T-helper 2 cell (primary cell): ENCODE measurements around the gene TSPAN15.

Experiments used
- DNase-seq, 5 experiments: peaks; one replicate each; pipeline versions ENCODE4 v3.0.0 to v3.0.0-alpha.2; 2012 to 2022

Gene TSPAN15

DNA sequence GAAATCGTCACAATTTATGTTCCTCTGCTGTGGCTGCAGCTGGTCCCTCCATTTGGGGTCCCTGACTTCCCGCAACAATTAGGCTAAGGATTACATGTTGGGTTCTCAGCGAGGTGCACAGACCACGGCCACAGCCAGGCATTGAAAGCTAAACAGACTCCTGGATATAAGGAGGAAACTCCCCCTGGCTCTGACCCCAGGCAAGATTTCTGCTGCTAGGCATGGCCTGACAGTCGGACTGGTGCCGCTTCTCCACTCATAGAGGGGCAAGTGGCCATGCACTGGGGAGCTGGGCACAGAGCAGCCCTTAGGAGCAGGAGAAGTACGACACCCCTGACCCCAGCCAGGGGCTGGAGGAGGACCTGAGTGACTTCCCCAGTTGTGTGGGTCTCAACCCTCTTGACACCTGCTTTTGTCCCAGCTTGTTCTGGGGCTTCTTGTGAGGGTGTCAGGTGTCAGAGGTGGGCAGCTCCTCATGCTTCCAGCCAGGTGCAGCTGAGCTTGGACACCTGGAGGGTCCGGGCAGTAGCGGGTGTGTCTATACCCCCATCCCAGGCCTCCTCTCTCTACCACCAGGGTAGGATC lies 38.3 kb downstream of the TSPAN15 start:
- DNase-seq: no peak

DNA sequence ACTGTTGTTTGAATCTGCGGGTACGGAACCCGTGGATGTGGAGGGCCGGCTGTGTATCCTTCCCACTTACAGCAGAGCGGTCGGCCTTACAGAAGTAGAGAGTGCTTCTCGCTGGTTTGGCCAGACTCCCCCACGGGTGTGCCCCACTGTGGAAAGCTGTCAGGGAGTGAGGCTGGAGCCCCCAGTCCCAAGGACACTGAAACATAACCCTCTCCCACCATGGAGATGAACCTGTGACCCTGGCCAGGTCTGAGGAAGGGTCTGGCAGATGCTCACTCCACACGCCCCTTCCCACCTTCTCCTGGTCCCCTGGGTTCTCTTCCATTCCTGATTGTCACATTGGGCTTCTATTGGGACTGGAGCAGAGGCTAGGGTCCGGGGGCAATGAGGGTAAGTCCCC lies 39.6 kb downstream of the TSPAN15 start:
- DNase-seq: no peak

DNA sequence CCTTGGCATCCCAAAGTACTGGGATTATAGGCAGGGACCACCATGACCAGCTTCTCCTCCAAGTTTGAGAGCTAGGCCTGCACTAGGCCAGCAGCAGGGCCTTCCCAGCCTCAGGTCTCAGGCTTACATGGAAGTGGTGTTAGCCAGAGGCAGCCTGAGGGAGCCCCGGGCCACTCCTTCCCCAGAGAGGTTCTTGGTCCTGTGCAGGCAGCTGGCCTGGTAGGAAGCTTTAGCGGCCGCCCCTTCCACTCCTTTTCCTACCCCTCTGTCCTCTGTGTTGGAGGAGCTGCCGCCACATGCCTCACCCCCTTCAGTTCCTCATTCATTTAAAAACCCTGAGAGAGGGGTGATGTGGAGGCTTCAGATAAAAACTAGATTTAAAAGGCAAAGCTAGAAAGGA lies 40.3 kb downstream of the TSPAN15 start:
- no peak for DNase-seq

DNA sequence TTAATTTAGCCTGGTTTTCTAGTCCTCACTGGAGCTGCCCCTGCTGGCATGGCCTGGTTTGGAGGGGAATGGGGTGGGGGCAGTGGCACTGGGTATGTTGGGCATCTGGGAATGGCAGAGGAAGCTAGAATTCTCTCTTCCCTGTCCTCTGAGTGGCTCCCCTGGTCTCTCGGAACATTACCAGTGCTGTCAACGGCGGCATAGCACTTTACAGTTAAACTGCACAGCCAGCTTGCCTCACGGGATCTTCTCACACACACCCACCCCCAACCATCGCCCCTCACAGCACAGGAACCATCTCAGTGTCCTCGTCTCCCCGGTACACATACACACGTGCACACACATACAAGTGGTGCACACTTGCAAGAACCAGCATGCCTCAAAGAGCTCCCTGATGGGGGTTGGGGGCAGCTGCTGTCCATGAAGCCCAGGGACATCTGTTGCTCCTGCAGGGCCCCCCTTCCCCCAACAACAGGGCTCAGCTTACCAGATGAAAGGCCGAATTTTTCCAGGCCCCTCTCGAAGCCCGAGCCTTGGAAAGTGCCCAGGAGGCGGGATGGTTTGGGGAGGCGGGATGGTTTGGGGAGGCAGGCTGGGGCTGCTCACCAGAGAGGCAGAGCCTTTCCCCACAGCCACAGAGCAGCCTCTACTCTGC lies 41.0 kb downstream of the TSPAN15 start:
- DNase-seq: no peak

DNA sequence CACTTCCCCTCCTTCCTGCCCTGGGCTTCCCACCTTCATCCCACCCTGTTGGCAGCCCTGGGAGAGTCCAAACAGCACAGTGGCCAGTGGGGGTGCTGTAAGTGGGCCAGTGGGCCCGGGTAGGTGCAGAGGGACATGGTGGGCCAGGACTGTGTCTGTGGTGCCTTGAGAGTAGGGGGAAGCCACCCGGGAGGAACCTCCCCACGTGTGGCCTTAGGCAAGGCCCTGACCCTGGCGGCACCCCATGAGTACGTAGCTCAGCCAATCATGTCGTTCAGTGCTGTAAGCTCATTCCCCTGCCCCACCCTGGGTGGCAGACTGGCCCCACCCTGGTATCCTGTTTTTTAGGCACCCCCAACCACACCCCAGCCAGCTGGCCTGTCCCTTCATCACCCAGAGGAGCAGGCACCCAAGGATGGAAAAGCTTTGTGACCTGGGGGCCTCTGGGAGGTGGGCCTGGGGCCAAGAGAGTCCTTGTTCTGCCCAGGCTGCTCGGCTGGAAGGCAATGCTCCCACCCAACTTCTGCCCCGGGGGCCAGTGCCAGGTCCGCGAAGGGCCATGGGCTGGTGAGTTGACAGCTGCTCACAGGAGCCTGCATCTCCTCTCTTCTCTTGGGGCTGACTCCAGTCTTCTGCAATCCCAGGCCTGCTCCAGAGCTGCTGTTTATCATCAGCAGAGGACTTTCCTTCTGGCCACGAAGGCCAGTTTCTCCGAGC lies 41.6 kb downstream of the TSPAN15 start:
- DNase-seq: no peak

DNA sequence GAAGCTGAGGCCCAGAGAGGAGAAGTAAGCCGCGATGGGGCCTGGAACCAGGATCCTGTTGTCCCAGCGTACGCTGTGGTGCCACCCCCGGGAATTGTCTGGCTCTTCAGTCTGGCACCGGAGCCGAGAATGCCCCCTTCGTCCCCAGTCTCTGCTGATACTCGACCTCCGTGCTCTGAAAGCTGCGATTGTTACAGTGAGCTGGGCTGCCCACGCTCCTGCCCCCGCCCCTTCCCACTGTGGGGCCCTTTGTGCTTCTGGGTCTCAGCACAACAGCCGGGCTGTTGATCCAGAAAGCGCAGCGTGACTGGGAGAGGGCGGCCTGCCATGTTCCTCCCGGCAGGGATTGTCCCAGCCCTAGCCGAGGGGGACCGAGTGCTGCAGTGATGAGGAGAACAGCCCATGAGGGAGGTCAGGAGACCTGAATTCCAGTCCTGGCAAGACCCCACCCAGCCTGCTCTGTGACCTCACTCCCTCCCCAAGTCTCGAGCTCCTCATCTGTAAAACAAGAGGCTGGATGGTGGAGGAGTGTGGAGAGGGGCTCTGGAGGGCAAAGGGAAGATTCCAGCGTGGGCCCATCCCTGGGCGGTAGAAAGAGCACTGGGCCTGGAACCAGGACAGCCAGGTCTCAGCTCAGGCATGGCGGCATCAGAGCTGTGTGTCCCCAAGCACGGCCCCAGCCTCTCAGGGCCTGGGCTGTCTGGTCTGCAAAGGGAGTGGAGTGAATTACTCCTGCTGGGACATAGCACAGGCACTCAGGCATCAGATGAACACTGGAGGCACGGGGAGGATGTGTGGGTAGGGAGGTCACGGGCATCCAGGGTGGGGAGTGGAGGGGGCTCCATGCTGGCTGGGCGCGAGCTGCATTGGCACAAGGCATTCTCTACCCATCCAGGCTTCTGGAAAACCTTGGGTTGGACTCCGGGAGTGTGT lies 43.6 kb downstream of the TSPAN15 start:
- no peak for DNase-seq

DNA sequence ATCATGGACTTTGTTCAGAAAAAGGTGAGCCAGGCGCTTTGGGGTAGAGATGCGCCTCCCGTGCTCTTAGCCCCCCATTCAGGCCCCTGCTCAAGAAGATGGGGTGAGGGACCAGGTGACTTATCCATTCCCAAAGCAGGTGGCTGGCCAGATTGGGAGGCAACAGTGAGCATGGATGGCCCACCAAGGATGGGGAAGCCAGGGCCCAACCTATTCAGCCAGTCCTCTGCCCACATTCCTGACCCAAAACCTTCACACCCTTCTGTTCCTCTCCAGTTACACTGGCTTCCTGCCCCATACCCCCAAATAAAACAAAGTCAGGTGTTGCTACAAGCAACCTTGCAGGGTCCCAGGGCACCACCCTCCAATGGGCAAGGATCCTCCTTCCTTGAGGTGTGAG lies 44.4 kb downstream of the TSPAN15 start:
- DNase-seq: no peak

DNA sequence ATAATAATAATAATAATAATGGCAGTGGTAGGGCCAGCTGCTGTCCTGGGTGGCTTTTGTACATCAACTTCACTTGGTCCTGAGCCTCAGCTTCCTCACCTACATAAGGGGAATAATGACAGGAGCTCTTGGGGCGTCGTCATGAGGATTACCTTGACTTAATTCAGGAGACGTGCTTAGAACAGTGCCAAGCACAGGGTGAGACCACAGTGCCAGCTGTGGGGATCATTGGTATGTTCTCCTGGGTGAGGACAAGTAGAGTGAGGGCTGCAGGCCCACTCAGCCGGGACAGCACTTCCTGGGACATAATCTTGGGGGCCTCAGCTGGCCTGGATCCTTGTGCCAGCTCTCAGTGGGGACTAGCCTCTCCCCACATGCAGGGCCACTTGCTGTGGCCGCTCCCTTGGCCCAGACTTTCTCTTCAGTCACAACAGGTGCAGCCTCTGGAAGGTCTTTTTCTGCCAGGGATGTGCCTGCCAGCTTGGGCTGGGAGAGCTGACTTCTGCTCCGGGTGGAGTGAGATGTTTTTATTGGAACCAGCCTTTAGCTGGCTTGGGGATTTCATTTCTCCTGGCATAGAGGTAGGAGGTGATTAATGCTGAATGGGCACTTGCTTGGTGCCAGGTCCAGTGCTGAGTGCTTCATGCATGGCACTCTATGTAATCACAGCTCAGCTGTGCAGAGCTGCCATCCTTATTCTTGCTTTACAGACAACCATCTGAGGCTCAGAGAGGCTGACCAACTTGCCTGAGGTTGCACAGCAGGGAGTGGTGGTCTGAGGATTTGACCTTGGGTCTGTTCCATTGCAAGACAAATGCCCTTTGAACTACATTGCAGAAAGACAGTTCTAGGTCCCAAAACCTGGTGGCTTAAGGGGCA lies 45.3 kb downstream of the TSPAN15 start:
- DNase-seq: no peak

DNA sequence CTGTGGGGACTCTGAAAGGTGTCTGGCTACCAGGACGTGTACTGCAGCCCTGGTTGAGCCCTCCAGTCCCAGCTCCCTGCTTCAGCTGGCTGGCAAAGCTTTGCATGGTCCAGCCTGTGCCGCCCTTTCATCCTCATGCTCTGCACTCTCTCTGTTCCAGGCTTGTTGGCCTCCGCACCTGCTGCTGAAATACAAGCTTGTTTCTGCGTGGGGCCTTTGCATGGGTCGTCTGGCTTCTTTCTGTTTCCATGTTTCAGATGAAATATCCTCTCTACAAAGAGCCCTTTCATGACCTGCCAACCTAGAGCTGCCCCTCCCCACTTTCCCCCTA lies 45.9 kb downstream of the TSPAN15 start:
- DNase-seq: no peak

DNA sequence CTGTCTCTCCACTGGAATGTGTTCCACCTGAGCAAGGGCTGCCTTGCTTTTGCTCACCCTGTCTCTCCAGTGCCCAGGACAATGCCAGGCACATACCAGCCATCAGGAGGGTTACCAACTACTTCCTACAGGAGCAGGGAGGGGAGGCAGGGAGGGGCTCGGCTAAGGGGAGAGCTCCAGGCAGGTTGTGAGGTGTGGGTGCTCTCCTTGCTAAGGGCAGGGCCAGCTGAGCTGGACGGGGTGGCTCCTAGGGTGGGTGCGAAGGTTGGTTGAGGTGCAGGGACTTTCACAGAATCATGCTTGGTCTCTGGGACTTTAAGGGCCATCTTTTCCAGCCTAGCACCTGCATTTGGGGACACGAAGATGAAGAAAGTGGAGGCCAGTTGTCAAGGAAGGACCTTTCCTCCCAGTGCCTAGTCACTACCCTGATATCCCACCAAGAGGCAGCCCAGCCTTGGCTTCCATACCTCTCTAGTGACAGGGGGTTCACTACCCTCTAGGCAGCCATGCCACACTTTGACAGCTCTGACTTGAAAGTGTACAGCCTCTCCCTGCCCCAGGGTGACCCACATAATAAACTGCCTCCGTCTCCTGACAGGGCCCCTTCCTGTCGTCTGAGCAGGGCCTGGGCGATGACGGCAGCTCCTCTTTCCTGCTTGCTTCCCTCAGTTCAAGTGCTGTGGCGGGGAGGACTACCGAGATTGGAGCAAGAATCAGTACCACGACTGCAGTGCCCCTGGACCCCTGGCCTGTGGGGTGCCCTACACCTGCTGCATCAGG lies 46.5 kb downstream of the TSPAN15 start:
- DNase-seq: peak in 1 of 5 experiments; percentile 49

DNA sequence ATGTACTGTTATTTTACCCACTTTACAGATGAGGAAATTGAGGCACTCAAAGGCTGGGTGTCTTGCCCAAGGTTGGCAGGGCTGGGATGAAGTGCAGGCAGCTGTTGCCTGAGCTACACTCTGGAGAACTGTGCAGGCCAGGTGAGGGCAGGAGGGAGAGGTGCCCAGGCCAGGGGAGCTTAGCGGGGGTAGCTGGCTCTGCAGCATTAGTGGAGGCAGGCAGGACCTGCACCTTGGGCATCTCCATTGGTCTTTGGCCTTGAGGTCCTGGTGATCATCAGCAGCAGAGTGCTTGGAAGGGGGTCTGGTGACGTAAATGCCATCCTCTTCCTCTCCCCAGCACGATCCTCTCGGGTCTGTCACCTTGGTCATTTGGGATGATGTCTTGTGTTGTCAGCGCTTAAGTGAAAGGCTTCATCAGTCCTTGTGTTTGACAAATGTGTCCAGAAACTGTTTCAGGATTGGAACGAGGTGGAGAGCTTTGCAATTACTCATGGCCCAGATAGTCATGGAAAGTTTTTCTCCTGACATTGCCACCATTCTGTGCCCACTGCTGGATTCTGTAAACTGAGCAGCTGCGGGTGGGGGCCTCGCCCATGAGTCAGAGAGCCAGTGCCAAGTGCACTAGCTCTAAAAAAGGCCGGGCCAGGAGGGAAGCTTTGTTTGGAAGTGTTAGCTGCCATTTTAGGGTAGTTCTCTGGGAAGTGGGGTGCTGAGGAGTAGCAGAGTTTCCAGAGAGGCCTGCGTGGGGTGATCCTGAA lies 47.6 kb downstream of the TSPAN15 start:
- no peak for DNase-seq

DNA sequence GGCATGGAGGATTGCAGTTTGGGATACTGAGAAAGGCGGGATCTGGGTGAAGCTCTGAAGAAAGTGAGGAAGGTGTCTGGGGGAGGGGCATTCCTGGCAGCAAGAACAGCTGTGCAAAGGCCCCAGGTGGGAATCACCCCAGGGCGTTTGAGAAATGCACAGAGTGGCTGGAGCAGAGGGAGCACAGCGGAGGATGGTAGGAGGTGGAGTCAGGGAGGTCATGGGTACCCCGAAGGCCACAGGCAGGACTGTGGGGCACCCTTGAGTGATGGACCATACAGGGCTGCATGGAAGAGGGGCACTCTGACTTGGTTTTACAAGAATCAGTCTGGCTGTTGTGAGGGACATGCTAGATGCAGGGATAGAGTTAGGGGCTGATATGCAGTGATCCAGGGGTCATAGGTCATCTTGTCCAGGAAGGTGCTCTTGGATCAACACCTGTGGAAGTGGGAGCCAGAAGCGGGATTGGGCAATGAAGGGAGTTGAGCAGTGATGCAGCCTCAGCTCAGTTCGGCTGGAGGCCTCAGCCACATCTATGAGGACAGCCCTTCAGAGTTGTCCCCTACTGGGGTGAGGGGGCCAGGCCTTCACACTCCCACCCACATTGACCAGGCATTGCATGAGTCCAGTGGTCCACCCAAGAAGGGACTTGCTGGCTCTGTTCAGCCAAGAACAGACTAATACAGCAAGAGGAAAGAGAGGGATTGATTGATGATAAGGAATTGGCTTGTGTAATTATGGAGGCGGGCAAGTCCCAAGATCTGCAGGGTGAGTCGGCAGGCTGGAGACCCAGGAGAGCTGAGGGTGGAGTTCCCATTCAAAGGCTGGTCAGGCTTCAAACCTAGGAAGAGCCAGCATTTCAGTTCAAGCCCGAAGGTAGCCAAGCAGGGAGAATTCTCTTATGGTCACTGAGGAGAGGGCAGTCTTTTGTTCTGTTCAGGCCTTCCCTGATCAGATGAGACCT lies 48.7 kb downstream of the TSPAN15 start:
- DNase-seq: no peak

DNA sequence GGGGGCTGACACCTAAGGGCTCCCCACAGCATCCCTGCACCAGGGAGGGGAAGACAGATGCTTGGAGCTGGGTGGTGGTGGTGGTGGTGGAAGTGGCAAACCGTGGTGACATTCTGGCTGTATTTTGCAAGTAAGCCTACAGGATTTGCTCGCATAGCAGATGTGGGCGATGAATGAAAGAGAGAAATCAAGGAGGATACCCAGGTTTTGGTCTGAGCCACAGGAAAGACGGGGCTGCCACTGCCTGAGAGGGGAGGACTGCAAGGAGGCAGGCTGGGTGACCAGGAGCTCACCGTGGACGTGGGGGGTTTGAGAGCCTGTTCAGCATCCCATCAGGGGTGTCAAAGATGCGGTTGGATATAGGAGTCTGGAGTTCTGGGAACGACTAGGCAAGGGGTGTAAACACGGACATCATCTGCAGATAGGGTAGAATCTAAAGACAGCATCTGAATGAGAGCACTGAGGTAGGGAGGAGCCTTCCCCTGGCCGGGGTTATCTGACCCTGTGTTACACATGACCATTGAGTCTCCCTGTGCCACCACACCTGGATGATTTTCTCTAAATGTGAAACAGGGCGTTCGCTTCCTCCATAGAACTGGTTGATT lies 49.7 kb downstream of the TSPAN15 start:
- no peak for DNase-seq

DNA sequence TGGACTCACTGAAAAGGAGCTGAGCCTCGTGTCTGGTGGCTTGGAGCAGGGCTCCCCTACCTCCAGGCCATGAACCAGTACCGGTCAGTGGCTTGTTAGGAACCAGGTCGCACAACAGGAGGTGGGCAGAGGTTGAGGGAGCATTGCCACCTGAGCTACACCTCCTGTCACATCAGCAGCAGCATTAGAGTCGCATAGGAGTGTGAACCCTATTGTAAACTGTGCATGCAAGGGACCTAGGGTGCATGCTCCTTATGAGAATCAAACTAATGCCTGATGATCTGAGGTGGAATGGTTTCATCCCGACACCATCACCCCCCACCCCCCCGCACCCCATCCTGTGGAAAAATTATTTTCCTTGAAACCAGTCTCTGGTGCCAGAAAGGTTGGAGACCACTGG lies 50.4 kb downstream of the TSPAN15 start:
- no peak for DNase-seq

DNA sequence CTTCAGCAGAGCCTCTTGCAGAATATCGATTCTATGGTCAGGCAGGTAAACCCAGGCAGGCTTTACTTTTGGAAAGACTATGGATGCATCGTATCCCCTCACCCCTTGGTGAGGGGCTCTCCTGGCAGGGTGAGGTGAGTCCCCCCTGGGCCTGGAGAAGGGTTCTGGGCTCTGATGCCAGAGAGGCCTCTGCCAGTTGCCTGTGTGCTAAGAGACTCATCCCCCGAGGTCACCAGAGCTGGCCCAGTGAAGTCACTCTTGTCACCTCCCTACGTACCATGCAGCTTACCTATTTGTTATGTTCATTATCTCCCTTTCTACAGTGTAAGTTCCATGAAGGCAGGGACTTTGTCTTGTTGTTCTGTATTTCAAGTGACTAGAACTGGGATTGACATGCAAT lies 51.3 kb downstream of the TSPAN15 start:
- no peak for DNase-seq

DNA sequence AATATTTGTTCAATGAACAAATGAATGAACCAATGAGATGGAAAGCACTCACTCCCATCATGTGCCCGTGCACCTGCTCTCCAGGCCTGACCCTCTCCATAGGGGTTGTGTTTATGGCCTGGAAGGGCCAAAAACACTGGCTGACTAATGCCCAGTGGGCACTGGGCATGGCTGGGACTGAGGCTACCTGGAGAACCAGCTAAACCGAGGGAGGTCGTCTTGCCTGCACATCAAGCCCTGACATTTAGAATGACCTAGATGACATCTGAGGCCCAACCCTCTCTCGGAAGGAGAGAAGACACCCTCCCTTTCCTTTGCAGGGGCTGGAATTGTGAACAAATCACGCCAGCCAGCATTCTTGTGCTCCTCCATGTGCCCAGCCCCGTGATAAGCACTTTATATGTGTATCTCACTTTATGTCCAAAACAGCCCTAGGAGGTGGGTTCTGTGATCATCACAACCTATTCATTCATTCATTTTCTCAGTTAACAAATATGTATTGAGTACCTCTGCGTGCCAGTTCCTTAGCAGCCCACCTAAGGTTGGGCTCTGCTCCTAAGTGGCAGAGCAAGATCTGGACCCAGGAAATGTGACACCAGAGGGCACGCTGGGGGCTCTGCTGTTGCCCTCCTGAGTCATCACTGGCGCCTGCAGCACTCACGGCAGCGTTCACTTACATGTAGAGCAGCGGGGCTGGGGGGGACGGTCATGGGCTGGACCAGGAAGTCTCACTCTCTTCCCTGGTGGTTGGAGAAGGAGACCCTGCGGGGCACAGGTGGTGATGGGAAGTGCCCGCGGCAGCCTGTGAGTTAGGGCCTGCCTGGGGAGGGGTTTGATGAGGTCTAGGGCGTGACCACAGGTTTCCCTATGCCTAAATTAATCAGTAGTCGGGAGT lies 52.0 kb downstream of the TSPAN15 start:
- DNase-seq: no peak

DNA sequence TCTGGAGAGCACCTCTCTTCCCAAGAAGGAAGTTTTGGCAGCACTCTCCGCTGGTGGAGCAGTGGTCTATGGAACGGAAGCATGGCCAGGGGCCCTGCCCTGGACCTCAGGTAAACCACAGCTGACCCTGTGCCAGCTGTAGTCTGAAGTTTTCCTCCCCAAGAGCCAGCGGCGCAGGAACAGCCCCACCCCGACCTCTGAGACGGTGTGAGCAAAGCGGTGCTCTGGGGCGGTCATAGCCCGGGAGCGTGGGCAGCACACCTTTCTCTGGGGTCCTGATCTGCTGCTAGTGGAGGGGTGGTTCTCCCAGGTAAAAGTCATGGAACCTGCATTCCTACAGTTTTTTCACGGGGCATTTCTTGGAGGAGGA lies 52.6 kb downstream of the TSPAN15 start:
- DNase-seq: no peak
